Measurements from ENCODE around the gene IL3. TPM values are rescaled to one million over a fixed set of nuclear protein-coding genes. Genes with fewer than 3 reads are reported as not detected.

The IL3 gene
- total RNA-seq, 4 donors from 2014 or later: not detected

DNA sequence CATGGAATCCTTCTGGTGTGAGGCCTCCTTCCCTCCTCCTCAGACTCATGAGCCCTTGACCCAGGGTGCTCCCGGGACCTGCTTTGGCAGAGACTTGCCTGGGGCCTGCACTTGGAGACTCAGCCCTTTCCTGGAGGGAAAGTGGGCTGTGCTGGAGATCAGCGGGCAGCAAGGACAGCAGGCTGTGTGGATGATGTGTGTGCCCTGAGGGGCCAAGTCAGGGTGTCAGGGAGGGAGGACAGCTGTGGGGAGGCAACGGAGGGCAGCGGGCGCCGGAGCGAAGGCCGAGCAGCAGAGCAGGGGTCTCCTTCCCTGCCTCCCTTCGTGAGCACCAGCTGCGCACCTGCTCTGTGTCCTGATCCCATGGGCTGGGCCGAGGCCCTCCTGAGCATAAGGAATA, 7.0 kb downstream of the IL3 start:
- Histone ChIP-seq H3K9me3 (no peaks in the 10 kb centered on the region), H3K4me3 (no peak overlapping the region), H3K4me1 (no peaks in the 10 kb centered on the region), H3K36me3 (no peaks in the 10 kb centered on the region), H3K27me3 (no peaks in the 10 kb centered on the region), H3K27ac (replicated peaks in 1 of 4) (no peak overlapping the region)
- 95% methylated on average over 11 of the region's 11 CpGs for WGBS
- no peak for DNase-seq (ENCODE audit: extremely low spot score)
- no peak for TF ChIP-seq POLR2AphosphoS5 (IDR thresholded peaks at IDR 0.05)
- intact Hi-C loops (cut with DNase I): no loop called here

DNA sequence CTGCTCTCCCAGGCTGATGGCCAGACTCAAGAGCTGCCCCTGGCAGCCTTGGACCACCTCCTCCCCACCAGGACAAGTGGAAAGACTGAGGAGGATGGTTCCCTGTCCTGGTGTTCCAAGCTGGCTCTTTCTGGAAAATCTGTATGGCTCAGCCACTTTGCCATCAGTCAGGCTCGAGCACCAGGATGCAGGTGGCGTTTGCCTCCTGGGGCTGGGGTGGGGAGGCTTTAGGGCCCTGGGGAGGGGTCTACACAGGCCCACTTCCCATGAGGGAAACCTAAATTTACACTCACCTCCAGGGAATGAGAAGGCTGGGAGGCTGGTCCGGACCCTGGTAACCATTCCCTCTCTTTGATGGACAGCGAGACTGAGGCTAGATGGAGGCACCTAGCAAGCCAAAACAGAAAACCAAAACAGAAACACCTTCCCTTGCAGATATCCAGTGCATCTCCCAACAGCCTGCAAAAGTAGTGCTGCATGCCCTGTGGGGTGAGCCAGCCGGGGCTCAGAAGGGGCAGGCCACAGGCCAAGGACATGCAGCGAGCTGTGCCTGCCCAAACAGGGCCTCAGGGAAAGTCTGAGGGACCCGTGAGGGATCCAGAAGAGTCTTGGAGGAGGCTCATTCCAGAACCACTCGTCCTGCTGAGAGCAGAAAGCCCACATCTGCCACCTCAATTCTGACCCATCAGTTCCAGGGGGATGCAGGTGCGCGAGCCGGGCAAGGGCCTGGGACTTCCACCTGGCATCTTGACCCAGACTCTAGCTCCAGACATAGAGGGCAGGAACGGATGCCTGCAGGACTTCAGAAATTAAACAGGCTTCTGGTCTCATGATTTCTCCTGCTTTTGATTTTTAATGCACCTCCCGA, 7.7 kb downstream of the IL3 start:
- H3K27ac ChIP-seq (replicated peaks in 1 of 4): no peak overlapping the region
- 94% methylated on average over 7 of the region's 13 CpGs for WGBS
- intact Hi-C loops (cut with DNase I): no loop called here
- no peak for DNase-seq (ENCODE audit: extremely low spot score)
- H3K9me3 ChIP-seq: no peaks in the 10 kb centered on the region
- no peaks in the 10 kb centered on the region for H3K4me1 ChIP-seq
- H3K27me3 ChIP-seq: no peaks in the 10 kb centered on the region
- no peak overlapping the region for H3K4me3 ChIP-seq
- H3K36me3 ChIP-seq: no peaks in the 10 kb centered on the region
- TF ChIP-seq POLR2AphosphoS5 (IDR thresholded peaks at IDR 0.05) (no peak), EP300 (IDR thresholded peaks at IDR 0.05) (no peak), POLR2A (IDR thresholded peaks at IDR 0.05; ENCODE audit: low read depth) (no peak)
- TF ChIP-seq, protein P1, sequence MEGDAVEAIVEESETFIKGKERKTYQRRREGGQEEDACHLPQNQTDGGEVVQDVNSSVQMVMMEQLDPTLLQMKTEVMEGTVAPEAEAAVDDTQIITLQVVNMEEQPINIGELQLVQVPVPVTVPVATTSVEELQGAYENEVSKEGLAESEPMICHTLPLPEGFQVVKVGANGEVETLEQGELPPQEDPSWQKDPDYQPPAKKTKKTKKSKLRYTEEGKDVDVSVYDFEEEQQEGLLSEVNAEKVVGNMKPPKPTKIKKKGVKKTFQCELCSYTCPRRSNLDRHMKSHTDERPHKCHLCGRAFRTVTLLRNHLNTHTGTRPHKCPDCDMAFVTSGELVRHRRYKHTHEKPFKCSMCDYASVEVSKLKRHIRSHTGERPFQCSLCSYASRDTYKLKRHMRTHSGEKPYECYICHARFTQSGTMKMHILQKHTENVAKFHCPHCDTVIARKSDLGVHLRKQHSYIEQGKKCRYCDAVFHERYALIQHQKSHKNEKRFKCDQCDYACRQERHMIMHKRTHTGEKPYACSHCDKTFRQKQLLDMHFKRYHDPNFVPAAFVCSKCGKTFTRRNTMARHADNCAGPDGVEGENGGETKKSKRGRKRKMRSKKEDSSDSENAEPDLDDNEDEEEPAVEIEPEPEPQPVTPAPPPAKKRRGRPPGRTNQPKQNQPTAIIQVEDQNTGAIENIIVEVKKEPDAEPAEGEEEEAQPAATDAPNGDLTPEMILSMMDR (IDR thresholded peaks at IDR 0.05): no peak

DNA sequence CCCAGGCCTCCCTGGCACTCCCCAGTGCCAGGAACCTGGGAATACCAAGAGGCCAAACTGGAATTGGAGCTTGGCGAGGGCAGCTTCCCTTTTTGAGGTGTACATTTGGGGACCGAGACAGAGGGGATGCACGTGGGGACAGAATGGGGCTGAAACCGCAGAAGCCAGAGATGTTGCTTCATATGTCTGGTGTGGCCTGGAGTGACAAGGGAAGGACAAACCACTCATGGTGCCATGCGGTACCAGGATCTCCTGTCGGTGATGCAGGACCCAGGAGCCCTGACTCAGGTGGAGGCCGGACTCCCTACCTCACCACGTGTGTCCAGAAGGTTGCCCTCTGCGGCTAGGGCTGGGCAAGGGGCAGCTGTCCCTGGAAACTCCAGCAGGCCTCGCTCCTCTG, 9.1 kb downstream of the IL3 start:
- WGBS: 77% methylated on average over 10 of the region's 10 CpGs
- intact Hi-C loops (cut with DNase I): no loop called here
- DNase-seq (ENCODE audit: extremely low spot score): no peak

DNA sequence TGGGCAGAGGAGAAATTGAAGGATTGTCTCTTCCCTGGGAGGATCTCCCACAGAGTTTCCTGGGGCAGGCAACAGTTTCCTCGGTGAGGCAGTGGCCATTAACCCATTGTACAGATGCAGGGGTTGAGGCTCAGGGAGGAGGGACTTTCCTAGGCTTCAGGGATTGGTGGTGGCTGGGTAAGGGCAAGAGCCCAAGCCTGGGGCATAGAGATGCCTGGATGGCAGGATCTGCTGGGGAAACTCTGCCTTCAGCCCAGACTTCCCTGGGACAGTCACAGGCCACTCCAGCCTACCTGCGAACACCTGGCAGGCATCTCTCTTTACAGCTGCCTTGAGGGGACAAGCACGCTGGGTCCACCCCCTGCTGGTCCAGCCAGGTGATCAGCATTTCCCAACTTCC, 9.5 kb downstream of the IL3 start:
- no peak for DNase-seq (ENCODE audit: extremely low spot score)
- intact Hi-C loops (cut with DNase I): no loop called here
- Histone ChIP-seq H3K36me3 (no peaks in the 10 kb centered on the region), H3K4me1 (no peaks in the 10 kb centered on the region), H3K4me3 (no peak overlapping the region), H3K9me3 (no peaks in the 10 kb centered on the region), H3K27me3 (no peaks in the 10 kb centered on the region), H3K27ac (replicated peaks in 1 of 4) (no peak overlapping the region)
- TF ChIP-seq, protein P1 (IDR thresholded peaks at IDR 0.05): no peak
- TF ChIP-seq POLR2A (IDR thresholded peaks at IDR 0.05; ENCODE audit: low read depth): no peak
- no peak for TF ChIP-seq POLR2AphosphoS5 (IDR thresholded peaks at IDR 0.05)
- no peak for TF ChIP-seq EP300 (IDR thresholded peaks at IDR 0.05)
- 90% methylated on average over 3 of the region's 3 CpGs for WGBS

More for the DNA sequence above, 9.1 kb downstream of the IL3 start:
- Histone ChIP-seq H3K27ac (replicated peaks in 1 of 4) (no peak overlapping the region), H3K4me1 (no peaks in the 10 kb centered on the region), H3K4me3 (no peak overlapping the region), H3K9me3 (no peaks in the 10 kb centered on the region), H3K27me3 (no peaks in the 10 kb centered on the region), H3K36me3 (no peaks in the 10 kb centered on the region)
- TF ChIP-seq EP300 (IDR thresholded peaks at IDR 0.05) (no peak), POLR2AphosphoS5 (IDR thresholded peaks at IDR 0.05) (no peak), POLR2A (IDR thresholded peaks at IDR 0.05; ENCODE audit: low read depth) (no peak)
- TF ChIP-seq, protein P1 (IDR thresholded peaks at IDR 0.05): no peak

DNA sequence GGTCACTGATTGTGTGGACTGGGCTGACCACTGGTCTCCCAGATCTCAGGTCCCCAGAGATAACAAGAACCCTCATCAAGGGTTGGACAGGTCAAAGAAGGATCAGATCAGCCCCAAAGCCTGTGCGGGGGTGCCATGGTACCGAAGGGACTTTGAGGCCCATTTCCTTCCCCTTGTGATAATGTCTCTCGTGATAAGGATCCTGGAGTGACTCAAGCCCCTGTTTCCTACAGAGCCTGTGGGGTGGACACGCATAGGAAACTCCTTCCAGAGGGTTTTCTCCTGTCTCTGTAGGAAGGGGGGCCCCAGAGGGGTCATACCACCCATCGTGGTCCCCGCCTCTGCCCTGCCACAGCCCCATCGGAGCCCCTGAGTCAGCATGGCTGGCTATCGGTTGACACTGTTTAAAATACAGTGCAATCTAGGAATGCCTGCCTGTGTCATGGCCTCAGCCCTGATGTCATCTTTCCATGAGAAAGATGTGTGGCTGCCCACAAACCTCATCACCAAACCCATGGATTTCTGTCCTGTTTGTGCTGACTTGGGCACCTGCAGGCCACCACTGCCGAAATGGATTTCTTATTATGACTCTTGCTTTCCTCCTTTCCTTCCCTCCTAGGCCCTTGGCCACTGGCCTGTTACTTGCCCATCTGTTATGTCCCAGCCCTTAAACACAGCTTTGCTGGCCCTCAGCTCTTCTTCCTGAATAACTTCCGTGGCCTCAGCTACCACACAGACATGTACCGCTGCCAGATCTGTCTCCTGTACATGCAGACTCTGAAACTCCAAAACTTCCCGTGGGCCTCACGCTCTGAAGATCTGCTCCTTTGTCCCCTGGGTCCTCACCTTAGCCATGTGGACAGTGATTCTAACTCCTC, 10.2 kb downstream of the IL3 start:
- Histone ChIP-seq H3K4me3 (no peak overlapping the region), H3K4me1 (no peaks in the 10 kb centered on the region), H3K27ac (replicated peaks in 1 of 4) (no peak overlapping the region), H3K9me3 (no peaks in the 10 kb centered on the region), H3K27me3 (no peaks in the 10 kb centered on the region), H3K36me3 (no peaks in the 10 kb centered on the region)
- no peak for TF ChIP-seq POLR2A (IDR thresholded peaks at IDR 0.05; ENCODE audit: low read depth)
- no peak for TF ChIP-seq POLR2AphosphoS5 (IDR thresholded peaks at IDR 0.05)
- TF ChIP-seq, protein P1 (IDR thresholded peaks at IDR 0.05): no peak
- TF ChIP-seq EP300 (IDR thresholded peaks at IDR 0.05): no peak
- no peak for DNase-seq (ENCODE audit: extremely low spot score)
- intact Hi-C loops (cut with DNase I): no loop called here
- WGBS: 72% methylated on average over 13 of the region's 13 CpGs
